Muscle of arm (tissue), 12 donors: ENCODE measurements around the gene SLC12A8. TPM values are rescaled to one million over a fixed set of nuclear protein-coding genes. Genes with fewer than 3 reads are reported as not detected.

Source experiments
- DNase-seq: peaks from one replicate; pipeline ENCODE4 v3.0.0-alpha.2; 2013
- polyA plus RNA-seq, 12 donors: library from polyadenylated mRNA; unstranded; fragments of 120-200 nt; gene quantifications; one replicate each; pipeline ENCODE4 v1.2.1, GENCODE V29; 2013; ENCODE audit not compliant: insufficient read length in 12 of 12

SLC12A8 gene
- polyA plus RNA-seq, 12 donors: 0.33 to 2.4 (median 0.74) TPM; not detected in 2

DNA sequence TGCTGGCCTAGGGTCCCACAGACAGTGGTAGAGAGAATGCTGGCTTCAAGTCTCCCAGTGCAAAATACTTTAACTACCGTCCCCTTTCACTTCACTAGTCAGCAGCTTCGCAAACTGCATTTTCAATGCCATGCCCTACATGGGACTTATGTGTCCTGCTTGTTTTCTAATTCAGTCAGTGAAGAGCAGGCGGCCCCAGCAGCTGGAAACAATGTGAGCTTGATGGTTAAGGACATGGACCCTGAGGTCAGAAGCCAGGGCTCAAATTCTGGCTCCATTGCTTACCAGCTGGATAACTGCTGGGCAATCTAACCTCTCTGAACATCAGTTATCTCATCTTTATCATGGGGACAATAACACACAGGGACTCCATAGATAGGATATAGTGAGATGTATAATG lies 58.4 kb downstream of the SLC12A8 start:
- no peak for DNase-seq

DNA sequence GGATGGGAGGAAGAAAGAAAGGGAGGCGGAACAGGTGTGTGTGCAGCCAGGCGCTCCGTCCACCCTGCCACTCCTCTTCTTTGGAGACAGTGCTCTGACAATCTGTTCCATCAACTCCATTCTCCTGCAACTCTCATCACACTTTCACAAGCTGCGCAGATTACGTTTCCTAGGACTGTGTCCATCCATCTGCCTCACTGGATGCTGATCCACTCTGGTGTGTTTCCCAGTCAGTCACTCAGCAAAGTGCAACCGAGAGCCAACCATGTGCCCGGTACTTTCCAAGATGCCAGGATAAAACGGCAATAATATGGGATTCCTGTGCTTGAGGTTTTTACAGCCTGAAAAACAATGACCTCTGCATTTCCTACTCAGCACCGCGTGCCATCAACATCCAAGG lies 59.6 kb downstream of the SLC12A8 start:
- DNase-seq: no peak

DNA sequence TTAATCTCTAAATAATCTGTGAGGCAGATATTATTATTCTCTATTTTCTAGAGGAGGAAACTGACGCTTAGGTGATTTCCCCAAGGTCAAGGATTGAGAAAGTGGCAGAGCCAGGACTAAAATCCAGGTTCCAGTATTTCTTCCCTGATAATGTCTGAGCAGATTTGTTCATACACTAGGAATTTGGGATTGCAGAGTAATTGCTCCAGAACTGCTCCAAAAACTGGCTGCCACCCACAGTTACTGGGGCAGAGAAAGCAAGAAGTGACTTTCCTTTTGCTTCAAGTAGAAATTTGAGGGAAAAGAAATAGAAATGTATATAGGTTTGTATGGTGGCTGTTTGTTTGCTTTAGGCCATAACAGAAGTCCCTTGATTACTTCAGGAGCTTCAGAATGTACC lies 60.6 kb downstream of the SLC12A8 start:
- DNase-seq: no peak

DNA sequence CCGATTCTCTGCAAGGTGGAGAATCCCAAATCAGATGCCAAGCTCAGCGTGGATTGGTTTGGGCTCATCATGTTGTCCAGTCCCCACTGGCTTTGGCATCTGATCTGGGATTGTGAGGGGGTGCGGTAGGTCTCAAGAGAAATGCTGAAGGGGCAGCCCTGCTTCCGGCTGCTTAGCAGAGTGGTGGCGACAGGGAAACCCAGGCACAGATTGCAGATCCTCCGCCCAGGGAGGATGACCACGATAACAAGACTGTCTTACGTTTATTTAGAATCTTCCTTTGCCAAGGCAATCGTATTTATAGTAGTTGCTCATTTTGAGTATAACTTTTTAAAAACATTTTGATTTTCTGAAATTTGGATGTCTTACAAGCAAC lies 61.1 kb downstream of the SLC12A8 start:
- DNase-seq: no peak

DNA sequence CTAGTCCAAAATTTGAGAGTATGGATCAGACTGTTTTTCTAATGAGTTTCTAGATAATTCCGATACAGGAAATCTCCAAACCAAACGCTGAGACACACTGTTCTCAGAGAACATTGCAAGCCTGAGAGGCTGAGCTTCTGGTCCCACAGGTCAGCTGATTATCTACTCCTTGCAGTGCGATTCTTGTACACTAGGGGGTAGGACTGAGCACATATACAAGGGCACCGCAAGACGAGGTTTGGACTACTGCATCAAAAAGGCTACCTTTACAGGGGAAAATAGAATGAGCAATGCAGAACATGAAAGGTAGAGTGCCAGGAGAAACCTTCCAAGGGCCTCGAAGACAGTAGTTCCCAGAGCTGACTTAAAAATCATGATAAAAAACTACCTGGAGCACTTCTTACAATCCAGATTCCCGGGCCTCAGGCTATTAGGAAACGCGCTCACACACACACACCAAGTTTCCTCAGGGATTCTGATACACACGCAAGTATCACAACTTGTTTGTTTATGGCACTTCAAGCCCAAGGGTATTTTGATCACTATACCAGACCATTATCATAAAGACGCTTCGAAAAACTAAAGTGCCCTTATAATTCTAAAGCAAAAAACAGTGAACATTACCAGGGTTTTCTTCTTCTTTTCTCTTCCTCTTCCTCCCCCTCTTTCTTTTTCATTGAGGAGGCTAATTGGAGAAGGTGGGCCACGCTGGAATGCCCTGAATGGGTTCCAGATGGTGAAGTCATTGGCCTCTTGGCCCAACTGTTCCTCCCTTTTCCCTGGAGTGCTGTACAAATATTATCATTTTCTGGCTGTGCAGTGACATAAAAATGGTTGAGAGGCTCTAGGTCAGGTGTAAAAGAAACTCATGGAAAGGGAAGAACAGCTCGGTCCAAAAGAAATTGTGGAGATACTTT lies 61.8 kb downstream of the SLC12A8 start:
- DNase-seq: no peak

DNA sequence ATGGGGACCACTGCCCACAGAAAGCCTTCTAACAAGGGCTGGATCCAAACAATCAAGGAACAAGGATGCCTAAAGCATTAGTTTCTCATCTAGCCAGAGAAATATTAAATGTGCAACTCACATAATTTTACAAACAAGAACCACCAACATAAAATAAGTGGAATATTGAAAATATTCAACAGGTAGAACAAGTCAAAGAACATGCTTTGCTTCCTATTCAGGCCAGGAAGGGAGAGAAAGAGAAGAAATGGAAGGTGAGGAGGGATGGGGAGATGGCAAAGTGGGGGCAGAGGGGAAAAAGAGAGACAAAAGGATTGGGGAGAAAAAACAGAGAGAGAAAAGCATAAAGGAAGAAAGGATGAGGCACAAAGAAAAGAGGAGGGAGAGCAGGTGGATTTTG lies 63.1 kb downstream of the SLC12A8 start:
- no peak for DNase-seq

DNA sequence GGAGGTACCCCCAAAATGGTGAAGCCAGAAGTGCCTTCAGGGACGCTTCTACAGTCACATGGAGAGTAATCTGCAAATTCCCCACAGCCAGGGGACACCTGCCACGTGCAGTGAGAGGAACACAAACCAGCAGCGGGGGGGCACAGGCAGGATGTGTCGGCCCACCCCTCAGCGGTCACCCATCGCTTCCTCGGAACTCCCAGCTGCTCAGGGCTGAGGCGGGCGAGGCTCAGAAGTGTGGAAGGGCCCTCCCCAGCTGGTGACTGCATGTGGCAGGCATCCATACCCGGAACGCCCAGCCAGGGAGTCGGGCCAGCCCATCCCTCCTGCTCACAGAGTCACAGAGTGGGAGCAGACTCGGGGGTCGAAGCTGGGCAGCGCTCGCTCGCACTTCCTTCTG lies 63.7 kb downstream of the SLC12A8 start:
- DNase-seq: no peak

DNA sequence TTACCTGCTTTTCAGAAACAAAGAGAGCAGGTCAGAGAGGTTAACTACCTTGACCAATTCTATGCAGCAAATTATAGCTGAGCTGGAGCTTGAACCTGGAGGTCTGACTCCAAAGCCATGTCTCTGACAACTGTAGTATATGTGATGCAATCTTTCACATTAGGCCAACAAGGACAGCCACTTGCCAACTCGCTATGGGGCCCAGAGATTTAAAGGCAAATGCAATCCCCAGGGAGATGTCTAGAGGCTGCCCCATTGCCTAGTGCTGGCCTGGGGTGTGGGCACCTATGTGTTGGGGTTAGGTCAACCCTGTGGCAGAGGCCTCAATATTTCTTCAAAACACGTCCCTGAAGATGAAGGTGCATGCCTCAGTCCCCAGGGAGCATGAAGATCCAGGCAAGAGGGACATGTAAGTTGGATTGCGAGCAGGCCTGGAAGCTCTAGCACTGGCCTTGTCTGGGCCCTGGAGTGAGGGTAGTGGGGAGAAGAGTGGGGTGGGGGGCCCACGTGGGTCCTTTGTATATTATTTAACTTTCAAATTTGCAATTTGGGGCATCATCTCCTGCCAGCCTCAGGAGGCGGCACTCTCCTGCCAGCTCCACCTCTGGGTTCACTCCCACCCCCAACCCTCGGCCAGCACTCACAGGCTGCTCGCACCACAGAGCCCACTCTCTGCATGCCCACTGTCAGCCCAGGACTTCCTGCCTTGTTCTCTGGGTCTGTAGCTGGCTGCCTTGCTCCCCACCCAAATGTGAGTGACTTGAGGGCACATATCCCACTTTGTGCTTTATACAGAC lies 64.3 kb downstream of the SLC12A8 start:
- no peak for DNase-seq

DNA sequence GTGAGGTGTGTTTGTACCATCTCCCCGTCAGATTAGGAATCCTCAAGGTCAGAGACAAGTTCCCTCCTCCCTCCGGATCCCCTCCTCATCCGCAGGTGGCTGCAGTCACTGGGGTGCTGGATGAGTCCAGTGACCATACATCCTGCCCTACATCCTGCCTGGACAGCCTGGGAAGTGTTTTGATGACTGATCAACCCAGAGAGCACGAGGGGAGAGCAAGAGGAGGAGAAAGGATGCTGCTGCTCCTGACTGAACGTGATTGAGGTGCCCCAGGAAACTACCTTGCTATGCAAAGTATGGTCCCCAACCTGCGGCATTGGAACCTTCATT lies 65.1 kb downstream of the SLC12A8 start:
- DNase-seq: no peak

DNA sequence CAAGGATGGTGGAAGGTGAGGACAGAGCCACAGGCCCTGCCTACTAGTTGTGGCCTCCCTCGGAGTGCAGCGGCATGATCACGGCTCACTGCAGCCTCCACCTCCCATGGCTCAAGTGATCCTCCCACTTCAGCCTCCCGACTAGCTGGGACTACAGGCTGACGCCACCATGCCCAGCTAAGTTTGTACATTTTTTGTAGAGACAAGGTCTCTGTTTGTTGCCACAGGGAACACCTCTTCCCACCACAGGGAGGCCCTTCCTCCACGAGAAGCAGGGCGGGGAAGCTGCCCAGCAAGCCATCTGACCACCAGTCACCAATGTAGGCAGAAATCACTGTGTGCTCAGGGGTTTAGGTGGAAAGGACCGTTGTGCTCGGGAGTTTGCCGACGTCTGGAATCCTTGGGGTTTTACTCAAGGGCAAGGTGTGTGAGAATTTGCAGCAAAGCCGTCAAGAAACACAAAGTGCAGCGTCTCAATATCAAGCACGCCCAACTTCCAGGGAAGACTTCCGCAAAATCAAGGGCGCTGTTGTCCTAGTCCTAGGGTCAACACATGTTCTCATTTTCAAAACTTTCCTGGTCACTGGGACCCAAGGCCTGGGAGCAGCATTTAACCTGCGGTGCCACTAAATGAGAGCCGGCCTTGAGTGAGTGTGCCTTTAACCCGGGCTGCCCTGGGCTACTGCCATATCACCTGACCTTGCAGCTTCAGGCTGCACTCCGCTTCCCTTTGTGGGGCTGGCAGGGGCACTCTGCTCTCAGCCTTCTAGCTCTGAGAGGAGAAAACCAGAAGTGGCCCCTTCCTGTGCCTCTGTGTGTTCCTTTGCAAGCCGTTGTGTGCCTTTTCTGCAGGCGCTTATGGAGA lies 65.7 kb downstream of the SLC12A8 start:
- no peak for DNase-seq

DNA sequence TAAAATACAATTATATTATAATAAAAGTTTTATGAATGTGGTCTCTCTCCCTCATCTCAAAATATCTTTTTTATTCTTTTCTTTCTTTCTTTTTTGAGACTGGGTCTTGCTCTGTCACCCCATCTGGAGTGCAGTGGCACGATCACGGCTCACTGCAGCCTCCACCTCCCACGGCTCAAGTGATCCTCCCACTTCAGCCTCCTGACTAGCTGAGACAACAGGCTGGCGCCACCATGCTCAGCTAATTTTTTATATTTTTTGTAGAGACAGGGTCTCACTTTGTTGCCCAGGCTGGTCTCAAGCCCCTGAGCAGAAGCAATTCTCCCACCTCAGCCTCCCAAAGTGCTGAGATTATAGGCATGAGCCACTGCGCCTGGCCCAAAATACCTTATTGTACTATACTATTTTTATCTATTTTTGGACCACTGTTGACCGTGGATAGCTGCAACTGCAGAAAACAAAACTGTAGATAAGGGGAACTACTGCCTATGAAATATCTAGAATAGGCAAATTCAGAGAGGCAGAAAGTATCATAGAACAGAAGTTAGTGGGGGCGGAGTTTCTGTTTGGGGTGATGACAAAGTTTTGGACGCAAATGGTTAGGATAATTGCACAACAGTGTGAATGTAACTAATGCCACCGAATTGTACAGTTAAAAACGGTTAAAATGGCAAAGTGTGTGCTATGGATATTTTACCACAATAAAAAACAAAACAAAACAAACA lies 66.6 kb downstream of the SLC12A8 start:
- DNase-seq: no peak

DNA sequence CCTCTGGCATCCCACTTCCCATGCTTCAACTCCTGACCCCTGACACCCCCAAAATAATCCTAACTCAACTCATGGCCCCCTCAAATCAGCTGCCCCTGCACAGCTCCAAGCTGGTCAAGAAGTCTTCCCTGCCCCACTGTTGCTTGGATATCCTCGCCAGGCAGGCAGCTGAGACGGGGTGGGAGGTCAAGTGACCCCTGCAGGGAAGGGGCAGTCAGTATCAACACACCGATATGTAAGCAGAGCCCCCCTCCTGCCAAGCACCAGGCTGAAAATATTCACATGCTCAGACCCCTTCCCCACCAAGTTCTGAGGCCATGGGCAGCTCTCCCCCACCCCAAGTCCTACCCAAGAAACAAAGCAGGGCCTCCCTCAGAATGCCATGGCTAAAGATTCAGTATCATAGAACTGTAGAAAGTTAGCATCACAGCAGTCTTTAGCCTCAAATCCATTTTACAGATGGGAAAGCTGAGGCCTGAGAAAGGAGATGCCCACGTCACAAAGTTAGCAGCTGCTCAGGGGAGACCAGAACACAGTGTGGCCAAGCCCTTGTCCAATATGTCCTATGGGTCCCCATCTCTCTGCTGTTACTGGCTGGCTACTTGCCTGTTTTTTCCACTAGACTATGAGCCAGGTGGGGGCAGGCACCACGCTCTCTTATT lies 67.8 kb downstream of the SLC12A8 start:
- DNase-seq: no peak

DNA sequence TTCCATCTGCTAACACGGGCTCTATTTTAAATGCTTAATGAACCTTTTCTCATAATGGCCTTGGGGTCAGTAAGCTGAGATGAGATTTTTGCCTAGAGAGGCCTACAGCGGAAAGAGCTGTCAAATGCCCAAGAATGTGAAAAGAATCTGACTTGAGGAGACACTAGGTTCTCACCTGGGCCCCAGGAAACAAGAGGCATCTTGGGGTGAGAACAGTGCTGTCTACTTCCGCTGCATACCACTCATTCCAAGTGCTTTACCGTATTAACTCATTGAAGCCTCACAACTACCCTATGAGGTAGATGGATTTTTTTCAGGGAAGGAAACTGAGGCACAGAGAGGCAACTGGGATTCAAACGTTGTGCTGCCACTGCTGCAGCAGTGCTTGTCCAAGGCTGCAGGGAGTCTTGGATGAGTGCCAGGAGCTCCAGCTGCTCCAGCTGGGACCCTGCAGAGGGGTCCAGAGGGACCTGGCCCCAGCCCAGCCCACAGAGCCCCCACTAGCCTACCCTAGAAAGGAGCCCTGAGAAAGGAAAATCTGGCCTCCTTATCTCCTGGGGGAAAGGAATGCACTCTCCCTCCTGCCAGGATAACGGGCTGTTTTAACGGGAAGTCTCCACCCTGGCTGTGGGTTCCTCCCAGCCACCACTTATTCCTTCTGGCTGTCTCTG lies 68.4 kb downstream of the SLC12A8 start:
- no peak for DNase-seq

DNA sequence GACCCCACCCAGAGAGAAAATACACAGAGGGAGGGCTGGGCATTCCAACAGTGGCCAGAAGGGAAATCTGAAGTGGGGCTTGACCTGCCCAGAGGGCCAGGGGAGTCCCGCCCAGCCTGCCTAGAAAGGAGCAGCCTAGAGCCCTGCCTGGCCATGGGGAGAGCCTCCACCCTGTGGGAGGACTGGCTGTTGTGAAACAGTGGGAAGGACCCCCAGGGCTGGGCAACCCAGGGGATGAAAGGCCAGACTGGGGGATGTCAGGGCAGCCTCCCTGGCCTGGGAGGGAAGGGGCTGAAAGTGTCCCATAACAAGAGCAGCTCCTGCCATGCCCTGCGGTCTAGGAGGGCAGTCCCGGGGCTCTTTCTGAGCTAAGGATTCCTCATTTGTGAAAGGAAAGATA lies 69.0 kb downstream of the SLC12A8 start:
- DNase-seq: no peak

DNA sequence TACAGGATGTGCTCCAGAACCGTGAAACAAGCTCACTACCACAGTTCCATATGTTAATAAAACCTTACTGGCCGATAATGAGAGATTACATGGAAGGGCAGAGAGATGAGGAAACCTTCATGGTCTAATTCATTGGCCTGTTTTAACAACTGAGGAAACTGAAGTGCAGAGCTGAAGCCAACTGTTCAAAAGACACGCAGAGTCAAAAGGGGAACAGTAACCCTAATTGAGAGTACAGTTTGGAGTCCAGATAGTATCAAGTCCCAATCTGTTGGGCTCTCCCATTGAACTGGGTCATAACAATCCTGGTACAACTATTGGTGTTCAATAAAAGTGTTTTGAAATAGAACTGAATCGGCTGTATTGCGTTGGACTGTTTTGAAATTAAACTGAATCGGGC lies 69.6 kb downstream of the SLC12A8 start:
- no peak for DNase-seq

DNA sequence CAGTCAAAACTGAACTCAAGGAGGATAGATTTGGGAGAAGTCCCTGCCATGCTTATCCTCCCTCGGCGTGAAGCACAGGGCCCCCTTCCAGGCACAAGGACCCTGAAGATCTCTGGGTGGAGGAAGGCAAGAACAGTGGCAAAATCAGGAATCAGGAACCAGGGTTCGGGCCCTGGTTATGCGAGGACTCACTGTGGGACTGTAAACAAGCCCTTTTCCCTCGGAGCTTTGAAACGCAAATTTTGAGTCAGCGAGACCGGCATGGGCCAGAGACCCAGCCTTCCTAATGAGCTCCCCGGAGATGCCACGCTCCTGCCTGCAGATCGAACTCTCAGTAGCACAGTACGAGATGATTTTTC lies 70.1 kb downstream of the SLC12A8 start:
- DNase-seq: no peak

DNA sequence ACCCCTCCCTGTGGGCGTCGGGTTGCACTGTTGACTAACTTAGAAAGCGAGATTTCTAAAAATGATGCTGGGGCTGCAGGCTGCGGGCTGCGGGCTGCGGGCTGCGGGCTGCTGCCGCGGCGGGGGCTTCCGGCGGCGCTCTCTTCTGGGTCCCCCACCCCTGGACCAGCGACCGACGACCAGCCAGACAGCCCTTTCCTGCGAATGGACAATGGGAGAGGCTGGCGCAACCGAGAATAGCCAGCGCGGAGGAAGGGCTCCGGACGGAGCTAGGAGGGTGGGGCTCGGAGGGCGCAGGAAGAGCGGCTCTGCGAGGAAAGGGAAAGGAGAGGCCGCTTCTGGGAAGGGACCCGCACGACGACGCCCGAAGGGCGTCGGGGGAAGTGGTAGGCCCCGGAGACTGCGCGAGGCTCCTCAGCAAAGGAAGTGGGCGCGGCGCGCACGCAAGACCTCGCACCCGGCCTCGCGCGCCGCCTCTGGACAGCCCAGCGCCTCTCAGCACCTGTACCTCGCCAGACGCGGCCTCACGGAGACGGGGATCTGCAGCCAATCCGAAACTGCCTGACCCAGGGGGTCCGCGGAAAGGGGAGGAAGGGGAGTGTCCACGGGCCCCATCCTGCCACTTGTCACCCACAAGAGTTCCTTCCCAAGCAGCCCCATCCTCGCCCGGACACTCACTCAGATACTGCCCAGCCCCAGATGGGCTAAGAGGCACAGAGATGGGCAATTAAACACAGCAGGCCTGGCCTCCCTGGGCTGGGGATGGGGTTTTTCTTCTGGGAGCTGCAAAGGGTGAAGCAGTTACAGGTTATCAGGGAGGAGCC lies 70.7 kb downstream of the SLC12A8 start:
- DNase-seq: no peak

DNA sequence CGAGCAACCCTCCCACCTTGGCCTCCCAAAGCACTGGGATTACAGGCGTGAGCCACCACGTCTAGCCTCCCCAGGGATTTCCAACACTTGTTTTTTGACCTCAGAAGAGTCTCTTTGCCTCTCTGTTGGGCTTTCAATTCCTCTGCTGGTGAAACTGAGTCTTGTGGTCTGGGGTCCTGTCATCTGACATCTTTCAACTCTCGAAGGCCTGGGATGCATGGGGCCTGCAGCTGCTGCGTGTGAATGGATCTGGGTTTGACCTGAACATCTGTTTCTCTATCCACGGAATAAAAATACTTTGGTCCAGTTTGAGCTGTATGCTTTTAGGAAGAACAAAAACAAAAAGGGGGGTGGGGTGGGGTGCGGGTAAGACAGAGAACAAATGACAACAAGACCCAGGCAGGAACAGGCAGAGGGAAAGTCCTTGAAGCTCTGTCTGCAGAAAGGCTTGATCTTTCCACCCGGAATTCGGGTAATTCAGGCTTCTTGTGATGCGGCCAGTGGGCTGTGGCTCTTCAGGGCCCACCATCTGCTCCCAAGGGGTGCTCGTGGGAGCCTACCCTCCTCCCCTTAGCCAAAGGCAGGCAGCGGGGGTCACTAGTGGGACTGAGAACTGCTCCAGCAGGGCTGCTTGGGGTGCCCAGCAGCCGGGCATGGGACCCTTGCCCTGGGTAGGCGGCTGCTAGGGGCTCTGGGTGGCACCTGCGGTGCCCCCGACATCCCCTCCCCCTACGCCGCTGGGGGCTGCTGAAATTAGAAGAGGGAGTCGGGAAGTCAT lies 71.5 kb downstream of the SLC12A8 start:
- no peak for DNase-seq
